HG02884 (cell line): ENCODE results near the gene ZNF485.
"Not testable (repeated sequence)": the region's sequence is repeated elsewhere in the genome, so short reads cannot be mapped to it uniquely, and the experiment has no call there.

Source experiments
- ATAC-seq: cut with Tn5 transposase; IDR thresholded peaks from one replicate; pipeline ENCODE4 v1.9.1; 2021; ENCODE audit warnings: mild to moderate bottlenecking, moderate library complexity; ENCODE audit not compliant: unreplicated experiment

Gene ZNF485

DNA sequence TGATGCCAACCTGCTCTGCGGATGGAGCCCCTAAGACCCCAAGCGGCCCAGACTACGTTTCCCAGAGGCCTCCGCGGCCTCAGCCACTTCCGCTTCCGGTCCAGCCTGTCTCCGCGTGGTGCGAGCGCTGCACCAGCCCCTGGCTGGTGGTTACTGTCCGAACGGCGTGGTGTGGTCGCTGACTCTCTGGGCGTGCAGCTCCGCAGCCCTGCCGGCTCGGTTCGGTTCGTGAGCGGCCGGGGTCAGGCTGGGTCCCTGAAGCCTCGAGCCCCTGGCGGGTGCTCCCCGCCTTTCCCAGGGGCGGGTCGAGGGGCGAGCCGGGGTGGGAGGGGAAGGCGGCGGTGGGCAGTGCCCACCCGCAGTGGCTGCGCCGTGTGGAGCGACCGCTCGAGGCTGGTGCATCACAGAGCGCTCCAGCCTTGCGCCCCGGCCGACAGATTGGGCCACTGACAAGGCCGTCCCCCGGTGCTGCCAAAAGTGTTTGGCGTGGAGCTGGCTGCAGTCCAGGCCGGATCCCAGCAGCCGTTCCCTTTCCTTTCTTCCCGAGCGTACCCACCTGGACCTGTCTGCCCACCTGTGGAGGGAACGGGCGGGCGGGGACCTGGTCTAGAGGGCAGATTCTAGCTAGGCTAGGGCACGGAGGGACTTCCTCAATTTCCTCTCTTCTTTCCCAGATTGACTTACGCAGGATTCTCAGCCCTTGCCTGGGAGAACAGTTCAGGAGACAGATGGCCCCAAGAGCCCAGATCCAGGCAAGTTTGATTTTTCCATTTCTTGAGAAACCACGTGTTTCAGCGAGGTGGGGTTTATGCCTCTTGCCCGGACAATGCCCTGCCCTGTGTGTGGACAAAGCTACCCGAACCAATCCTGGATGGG lies at the start of gene ZNF485:
Gene ZNF485 (plus strand): TSS at position 116 of the 876 bp plus-strand sequence. CDS start 613 bp downstream, at position 729.
- peak; percentile 98 for ATAC-seq

DNA sequence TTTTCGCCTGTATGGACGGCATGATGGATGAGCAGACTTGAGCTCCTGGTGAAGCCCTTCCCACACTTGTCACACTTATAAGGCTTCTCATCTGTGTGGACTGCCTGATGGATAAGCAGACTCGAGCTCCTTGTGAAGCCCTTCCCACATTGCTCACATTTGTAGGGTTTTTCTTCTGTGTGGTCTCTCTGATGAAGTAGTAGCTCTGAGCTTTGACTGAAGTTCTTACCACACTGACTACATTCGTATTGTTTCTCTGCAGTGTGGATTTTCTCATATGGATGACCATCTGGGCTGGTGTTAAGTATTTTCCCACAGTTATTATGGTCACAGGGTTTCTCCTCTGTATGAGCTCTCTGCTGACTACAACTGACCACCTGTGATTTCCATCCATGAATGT lies 49.0 kb upstream of the ZNF485 start:
- ATAC-seq, result no peak

DNA sequence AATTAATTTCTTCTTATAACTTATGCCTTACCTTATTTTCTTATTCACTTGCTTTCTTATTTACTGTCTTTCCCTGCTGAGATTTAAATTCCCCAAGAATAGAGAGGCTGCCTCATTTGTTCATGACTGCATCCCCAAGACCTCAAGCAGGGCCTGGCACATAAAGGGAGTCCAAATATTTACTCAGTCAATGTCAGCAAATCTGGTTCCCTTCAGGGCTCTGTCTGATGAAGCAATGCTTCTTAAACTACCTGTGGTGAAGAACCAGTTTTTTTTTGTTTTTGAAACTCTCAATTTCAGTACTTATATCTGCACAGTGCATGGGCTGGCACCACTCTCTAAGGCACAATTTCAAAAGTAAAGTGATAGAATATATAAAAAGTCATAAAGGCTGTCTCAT lies 36.6 kb upstream of the ZNF485 start:
- no peak for ATAC-seq

DNA sequence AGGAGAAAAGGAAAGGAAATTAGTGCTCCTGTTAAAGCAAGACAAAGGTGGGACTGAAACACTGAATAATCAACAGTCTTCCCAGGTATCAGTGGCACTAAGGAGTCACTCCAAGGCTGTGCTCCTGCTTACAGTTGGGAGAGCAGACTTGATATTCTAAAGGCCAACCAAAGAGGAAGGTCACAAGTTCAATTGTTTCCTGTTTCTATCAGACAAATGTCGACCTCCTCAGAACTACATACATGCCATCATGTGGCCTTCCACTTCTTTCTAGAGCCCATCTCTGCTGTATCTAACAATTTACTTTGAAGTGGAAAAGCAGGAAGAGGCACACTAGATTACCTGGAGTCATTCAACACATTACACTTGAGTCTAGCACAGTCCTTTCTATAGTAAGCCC lies 35.3 kb upstream of the ZNF485 start:
- no peak for ATAC-seq

DNA sequence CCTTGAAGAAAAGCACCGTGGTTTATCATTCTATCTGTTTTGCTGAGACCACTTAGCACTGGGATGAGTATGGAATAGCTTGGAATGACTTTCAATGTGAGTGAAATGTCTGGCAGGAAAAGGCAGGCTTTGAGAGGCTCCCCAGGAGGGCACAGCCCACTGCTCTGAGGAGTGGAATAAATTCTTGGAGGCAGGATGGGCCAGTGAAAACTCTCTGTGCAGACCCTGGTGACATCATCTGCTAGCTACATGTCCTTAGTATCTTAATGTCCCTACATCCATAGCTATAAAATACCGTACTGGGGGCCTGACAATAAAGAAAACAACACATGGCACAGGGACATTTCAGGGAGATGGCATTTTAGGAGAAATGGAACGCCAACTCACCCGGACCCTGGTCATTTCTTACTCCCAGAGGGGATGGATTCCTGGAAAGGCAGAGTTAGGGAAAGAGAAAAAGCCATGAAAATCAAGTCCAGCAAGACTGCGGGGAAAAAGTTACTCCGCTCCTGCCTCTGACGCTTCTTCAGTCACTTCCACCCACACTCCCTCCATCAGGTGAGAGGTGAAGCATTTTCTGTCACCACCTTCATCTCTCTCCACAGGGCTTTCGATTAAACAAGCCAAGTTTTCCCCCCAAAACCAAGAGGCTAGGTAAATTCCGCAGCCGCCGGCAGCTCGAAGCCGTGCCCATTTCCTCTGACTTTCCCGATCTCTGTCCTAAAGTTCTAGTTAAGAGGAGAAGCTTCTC lies 32.8 kb upstream of the ZNF485 start:
- no peak for ATAC-seq

DNA sequence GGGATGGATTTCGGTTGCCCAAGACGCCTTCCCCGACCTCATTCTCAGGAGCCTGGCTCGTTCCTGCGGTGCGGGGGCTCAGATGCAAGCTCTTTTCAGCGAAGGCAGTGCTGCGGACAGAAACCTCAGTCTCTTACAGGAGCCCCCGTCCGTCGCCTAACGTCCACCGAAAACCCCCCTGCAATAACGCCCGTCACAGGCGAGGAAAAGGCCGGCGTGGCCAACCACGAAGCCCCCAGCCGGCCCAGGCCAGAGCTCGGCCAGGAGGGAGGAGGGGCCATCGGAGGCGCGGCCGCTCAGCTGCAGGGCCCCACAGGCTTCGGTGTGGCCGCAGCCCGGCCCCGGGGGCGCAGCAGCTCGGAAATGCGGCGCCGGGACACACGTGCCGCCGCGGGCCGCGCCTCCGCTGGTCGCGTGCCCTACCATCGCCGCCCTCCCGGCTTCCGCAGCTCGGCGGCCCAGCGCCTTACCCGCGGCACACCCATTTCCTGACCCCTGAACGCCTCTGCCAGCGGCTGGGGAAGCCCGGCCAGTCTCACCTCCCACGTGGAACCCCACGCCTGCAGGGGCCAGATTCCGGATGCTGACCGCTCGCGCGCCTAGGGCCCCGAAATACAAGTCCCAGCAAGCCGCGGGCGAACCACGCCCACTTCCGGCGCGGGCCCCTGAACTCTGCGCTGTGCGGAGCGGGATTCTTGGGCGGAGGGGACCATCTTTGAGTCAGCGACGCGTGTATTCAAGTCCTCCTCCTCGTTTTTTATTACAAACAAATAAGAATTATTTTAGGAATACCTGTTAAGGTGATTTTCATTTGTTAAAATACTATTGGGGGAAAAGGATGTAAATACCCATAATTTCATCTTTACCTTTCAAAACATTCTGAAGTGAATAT lies 32.0 kb upstream of the ZNF485 start, which contains the start of gene ZNF239:
Gene ZNF239 (minus strand): TSS at position 616 of the 892 bp plus-strand sequence. CDS start 16,537 bp downstream, outside the sequence.
- peak; percentile 94 for ATAC-seq

DNA sequence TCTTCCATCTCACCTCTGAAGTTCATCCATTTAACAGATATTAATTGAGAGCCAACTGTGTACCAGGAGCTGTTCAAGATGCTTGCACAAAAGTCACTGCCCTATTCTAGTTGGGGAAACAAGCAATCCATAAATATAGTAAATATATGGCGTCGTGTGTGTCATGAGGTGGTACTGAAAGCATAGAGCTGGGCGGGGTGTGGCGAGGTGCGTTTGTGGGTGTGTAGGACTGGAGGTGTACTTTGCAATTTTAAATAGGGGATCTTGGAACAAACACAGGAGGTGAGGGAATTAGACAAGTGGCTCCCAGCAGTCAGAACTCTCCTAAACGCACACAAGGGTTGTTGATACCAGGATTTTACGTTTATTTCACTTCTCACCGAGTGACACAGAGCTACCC lies 31.3 kb upstream of the ZNF485 start:
- ATAC-seq, result no peak

DNA sequence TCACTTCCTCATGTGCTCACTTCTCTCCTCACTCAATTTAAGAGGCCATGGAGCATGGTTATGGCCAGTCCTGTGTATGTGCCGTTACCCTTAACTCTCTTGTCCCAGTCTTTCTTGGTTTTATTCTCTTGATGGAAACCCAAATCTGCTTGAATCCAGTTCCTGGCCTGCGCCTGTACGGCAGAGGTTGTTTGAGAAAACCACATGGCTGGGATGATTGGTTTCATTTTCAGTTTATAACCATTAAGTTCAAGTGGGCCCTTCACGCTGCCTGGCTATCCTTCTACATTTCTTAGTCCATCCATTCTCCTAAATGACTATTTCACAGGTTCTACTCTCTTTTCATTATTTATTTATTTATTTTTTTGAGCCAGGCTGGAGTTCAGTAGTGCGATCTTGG lies 30.2 kb upstream of the ZNF485 start:
- ATAC-seq, result no peak

DNA sequence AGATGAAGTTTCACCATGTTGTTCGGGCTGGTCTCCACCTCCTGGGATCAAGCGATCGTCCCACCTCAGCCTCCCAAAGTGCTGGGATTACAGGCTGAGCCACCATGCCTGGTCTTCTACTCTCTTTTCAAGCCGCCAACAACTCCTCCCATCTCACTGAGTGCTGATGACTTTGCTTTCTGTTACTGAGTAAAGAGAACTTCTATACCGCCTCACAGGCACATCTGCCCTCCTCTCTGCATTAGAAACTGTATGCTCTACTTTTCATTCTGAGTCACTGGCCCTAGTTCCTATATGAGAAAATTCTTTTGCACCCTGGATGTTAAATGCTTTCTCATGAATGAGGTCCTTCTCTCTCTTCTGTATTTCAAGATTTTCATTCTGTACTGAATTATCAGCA lies 29.7 kb upstream of the ZNF485 start:
- ATAC-seq, result no peak

DNA sequence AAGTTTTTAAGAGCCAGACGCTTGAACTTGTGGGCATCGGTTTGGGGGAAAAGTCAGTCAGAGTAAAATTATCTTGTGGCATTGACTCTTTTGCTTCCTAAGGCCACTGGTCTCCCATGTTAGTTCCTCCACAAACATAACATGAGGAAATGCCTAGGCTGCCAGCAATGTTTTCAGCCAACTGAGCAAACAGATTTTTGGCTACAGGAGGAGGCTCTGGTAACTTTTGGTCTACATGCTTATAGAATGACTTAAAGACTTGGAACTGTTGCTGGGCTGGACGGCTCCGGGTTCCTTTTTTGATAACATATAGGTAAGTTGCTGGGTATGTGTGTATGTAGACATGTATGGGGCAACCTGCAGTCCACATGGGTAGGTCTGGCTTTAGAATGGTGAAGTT lies 22.2 kb upstream of the ZNF485 start:
- ATAC-seq, result no peak

DNA sequence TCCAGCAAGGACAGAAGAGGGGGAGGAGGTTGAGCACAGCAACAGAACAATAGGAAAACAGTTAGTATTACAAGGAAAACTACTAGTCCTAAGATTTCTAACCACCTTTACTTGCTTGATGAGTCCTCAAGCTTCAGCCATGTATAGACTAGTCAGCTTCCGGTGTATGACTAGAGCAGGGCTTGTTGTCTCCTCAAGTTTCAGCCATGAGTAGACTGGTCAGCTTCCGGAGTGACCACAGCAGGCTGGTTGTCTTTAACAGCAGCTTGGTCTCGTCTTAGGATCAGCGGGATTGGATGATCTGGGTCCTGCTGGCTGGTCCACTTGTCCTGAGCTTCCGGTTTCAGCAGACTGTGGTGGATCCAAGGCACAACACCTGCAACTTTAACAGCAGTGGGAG lies 21.2 kb upstream of the ZNF485 start:
- no peak for ATAC-seq

DNA sequence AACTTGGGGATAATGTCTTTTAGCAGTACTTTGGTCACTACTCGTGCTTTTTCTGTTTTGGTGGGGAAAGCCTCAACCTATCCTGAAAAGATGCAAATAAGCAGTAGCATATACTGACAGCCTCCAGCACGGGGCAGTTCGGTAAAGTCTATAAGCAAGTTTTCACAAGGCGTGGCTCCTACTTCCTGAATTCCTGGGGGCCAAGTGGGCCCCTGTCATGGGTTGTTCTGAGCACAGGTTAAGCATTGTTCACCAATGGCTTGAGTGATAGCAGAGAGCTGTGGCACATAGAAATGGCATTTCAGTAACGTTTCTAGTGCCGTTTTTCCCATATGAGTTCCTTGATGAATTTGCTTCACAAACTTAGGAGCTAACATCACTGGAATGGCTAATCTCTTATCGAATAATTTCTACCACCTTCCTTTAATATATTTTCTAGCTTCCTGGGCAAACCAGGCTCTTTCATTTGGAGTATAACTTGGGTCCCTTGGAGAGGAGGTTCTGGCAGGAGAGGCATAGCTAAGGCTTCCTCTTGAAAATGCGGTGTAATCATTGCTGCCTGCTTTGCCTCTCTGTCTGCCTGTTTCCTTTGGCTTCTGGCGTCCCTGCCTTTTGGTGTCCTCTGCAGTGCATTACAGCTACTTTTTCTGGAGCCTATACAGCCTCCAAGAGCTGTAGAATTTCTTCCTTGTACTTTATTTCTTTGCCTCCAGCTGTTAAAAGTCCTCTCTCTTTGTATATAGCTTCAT lies 20.1 kb upstream of the ZNF485 start:
- no peak for ATAC-seq

DNA sequence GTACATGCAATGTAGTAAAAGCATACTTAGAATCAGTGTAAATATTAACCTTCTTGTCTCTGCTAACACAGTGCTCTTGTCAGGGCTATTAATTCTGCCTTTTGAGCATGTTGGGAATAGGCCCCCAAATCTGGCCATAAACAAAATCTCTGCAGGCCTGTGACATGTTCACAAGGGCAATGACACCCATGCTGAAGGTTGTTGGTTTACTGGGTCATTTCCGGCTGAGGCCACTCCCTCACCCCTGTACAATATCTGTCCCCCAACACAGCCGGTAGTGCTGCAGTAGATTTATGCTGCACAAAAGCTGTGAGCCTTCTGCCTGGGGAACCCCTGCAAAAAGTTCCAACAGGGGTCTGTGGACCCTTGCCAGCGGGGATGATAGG lies 19.5 kb upstream of the ZNF485 start:
- ATAC-seq, result not testable (repeated sequence)

DNA sequence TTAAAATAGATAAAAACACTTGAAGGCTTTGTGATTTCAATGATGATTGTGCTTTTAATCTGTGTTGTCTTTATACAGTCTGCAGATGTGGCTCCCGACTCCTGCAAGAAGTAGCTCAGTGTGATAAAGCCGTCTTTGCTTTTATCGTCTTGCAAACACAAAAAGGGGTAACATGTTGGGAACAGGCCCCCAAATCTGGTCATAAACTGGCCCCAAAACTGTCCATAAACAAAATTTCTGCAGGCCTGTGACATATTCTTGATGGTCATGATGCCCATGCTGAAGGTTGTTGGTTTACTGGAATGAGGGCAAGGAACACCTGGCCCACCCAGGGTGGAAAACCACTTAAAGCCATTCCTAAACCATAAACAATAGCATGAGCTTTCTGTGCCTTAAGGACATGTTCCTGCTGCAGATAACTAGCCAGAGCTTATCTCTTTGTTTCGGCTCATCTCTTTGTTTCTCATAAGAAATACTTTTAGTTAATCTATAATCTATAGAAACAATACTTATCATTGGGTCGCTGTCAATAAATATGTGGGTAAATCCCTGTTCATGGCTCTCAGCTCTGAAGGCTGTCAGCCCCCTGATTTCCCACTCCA lies 14.8 kb upstream of the ZNF485 start:
- no peak for ATAC-seq

DNA sequence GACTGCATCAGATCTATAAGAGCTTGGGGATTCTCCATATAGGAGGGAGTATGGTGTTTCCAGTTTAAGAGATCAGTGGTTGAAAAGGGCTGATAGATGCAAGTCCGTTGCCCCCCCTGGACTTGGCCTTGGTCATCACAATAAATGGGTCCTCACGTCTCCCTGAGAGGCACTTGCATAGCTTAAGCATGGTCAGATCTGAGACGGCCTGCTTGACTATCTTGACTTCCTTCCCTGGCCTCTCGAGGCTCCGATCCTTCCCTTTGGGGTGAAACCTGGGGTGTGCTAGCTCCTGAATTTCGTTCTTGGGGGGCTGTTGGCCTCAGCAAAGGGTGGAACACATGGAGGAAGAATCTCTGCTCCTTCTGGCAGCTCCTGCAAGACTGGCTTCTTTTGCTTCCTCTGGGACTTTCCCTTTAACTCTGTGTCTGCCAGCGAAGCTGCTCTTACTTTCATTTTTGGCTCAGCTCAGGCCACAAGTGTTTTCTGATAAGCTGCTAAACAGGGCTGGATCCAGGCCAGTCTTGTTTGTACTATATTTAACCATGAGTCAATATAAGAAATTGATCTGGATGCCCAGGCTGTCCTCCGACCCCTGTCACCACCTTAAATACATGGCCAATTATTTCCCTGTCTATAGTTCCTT lies 11.2 kb upstream of the ZNF485 start:
- ATAC-seq, result peak; percentile 95

DNA sequence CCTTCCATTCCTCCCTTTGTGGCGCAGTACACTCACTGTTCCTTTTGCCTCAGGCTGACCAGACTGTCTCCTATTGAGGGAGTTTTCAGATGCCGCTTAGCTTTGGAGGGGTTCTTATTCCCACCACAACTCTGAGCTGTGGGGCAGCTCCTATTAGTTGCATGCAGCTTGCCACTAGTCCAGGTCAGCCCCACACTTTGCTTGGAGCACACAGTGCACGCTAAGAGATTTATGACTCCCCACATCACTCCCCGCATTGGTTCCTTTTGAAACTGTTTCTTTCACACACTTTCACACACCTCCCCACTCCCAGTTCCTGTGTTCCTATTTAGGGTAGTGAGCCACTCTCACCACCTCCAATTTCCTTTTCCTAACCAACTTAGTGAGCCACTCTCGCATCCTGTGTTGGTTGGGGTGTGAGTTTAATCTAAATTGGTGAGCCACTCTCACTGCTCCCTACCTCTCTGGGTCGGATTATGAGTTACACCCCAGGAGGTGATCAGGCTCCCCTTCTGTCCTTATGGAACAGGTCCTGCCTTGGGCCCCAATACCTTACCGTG lies 10.4 kb upstream of the ZNF485 start:
- ATAC-seq, result peak; percentile 50

DNA sequence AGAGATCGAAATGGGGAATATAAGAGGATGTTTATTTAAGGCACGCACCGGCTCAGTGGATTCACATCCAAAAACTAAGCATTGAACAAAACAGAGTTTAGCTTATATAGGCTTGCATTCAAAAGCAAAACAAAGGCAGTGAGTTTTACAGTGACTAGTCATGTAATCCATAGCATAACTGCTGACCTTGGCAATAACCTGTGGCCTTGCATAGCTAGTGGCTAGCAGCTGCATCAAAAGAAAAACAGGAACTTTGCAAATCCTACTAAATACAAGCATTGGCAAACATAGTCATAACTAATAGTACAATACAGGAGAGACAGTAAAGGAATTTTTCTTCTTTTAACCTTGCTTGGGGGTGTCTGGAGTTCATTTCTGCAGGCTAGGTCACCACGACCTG lies 9.7 kb upstream of the ZNF485 start:
- ATAC-seq, result no peak

DNA sequence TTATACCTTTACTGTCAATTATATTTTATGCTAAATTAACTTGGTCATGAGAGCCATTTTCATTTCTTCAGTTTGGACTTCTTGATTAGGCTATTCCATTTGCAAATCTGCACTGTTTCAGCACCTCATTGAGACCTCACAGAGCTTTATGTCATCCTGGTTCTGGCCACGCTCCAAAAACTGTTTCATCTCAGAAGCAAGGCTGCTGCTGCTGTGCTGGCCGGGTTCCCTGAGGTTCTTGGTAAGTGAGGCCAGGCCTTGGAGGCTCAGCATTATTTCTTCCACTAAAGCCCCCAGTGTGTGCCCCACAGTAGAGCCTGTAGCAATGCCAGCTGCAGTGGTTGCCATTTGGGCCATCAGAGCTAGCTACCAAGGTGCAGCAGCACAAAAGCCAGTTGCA lies 7.8 kb upstream of the ZNF485 start:
- no peak for ATAC-seq

DNA sequence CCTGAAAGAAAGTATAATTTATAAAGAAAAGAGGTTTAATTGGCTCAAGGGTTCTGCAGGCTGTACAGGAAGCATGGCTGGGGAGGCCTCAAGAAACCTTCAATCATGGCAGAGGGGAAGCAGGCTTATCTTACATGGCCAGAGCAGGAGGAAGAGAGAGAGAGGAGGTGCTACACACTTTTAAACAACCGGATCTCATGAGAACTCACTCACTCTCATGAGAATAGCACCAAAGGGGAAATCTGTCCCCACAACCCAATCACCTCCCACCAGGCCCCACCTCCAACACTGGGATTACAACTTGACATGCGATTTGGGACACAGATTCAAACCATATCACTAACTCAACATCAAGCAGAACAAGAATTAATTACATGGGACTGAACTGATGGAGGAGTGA lies 6.9 kb upstream of the ZNF485 start:
- no peak for ATAC-seq
